LNCaP clone FGC (cell line): ENCODE data around the gene PLEKHA7.

Source experiments
- DNase-seq: peaks from one replicate; pipeline ENCODE4 v3.0.0-alpha.2; 2011; ENCODE audit warnings: low read depth
- H3K4me3 ChIP-seq: 2 replicates; pipeline ENCODE4 v1.5.1; 2011; ENCODE audit warnings: mild to moderate bottlenecking, low read depth, low read length, control low read depth
- CTCF ChIP-seq: IDR thresholded peaks from 2 replicates; pipeline ENCODE4 v1.5.1; 2012; ENCODE audit warnings: mild to moderate bottlenecking; ENCODE audit not compliant: control insufficient read depth, insufficient read depth; ENCODE audit errors: extremely low read depth

The PLEKHA7 gene

GRCh38 chr11:16958833-16959232 is 55.4 kb downstream of the PLEKHA7 start:
- DNase-seq: no peak
- TF ChIP-seq CTCF: no peak
- no peak overlapping the region for H3K4me3 ChIP-seq

- no peak for DNase-seq
- H3K4me3 ChIP-seq: no peak overlapping the region
- no peak for TF ChIP-seq CTCF
Observed at GRCh38 chr11:16956538-16957153, 57.6 kb downstream of the PLEKHA7 start.

- H3K4me3 ChIP-seq: no peak overlapping the region
- no peak for TF ChIP-seq CTCF
- no peak for DNase-seq
Observed at GRCh38 chr11:16953663-16954062, 60.6 kb downstream of the PLEKHA7 start.

GRCh38 chr11:16946477-16947282 is 67.5 kb downstream of the PLEKHA7 start:
- DNase-seq: no peak
- no peak overlapping the region for H3K4me3 ChIP-seq
- no peak for TF ChIP-seq CTCF

- H3K4me3 ChIP-seq: no peak overlapping the region
- no peak for DNase-seq
- TF ChIP-seq CTCF: peak; percentile 90
Observed at GRCh38 chr11:16945671-16946469, 68.3 kb downstream of the PLEKHA7 start.

GRCh38 chr11:16942911-16943310 is 71.3 kb downstream of the PLEKHA7 start:
- no peak overlapping the region for H3K4me3 ChIP-seq
- no peak for DNase-seq
- no peak for TF ChIP-seq CTCF
